ENCODE results near the gene ANG. TPM values are rescaled to one million over a fixed set of nuclear protein-coding genes. Genes with fewer than 3 reads are reported as not detected.

The ANG gene
- total RNA-seq, 1 donor from 2014 or later, result not detected

- Mint-ChIP-seq H3K27ac (no peak overlapping the region), H3K27me3 (no peaks in the 10 kb centered on the region)
- no peak for ATAC-seq (ENCODE audit: low read depth)
Observed at GRCh38 chr14:20687362-20688166, 1.0 kb upstream of the ANG start.

GRCh38 chr14:20690848-20691640, 2.5 kb downstream of the ANG start:
- DNase-seq (no peak), ATAC-seq (ENCODE audit: low read depth) (peak; percentile 96)
- Mint-ChIP-seq H3K36me3 (ENCODE audit: low read depth) (no peaks in the 10 kb centered on the region), H3K27ac (no peak overlapping the region), H3K27me3 (no peaks in the 10 kb centered on the region), H3K4me1 (peaks cover 5% of the 10 kb centered on the region), H3K4me3 (no peak overlapping the region), H3K9me3 (no peaks in the 10 kb centered on the region)
- peak; percentile 89 for TF ChIP-seq CTCF (IDR thresholded peaks at IDR 0.05)
- ChIA-PET CTCF (interaction anchor here (0.8 to 4.9 kb wide), 27 partner anchors 8 to 363 kb away, joined by 3 to 83 read pairs (median 6); no protein-coding TSS in a partner anchor), POLR2A (interaction anchor here (0.5 to 2.6 kb wide), 6 partner anchors 10 to 348 kb away, joined by 3 to 22 read pairs (median 4); partner anchors contain the start of genes PARP2 and PNP)
- intact Hi-C loops (cut with micrococcal nuclease), result loop anchor here (1.0 kb wide), 6 partner anchors 8 to 364 kb away; no protein-coding TSS in a partner anchor

More at GRCh38 chr14:20687362-20688166, 1.0 kb upstream of the ANG start:
- ChIA-PET POLR2A (interaction anchor here (0.6 to 7.3 kb wide), 3 partner anchors 25 to 75 kb away, joined by 3 to 76 read pairs (median 3); no protein-coding TSS in a partner anchor), CTCF (interaction anchor here (8.0 kb wide), 1 partner anchor 24 kb away, joined by 95 read pairs; no protein-coding TSS in a partner anchor)
- no peak for TF ChIP-seq CTCF (IDR thresholded peaks at IDR 0.05)
- H3K9me3 Mint-ChIP-seq, result no peaks in the 10 kb centered on the region
- no peak overlapping the region for H3K4me3 Mint-ChIP-seq
- no peak for DNase-seq
- no peaks in the 10 kb centered on the region for H3K36me3 Mint-ChIP-seq (ENCODE audit: low read depth)
- intact Hi-C loops (cut with micrococcal nuclease), result no loop called here
- H3K4me1 Mint-ChIP-seq, result peaks cover 14% of the 10 kb centered on the region

GRCh38 chr14:20692116-20692751, 3.7 kb downstream of the ANG start:
- ATAC-seq (ENCODE audit: low read depth) (no peak), DNase-seq (no peak)
- Mint-ChIP-seq H3K9me3 (no peaks in the 10 kb centered on the region), H3K36me3 (ENCODE audit: low read depth) (no peaks in the 10 kb centered on the region), H3K4me1 (peaks cover 5% of the 10 kb centered on the region), H3K27ac (no peak overlapping the region), H3K27me3 (no peaks in the 10 kb centered on the region), H3K4me3 (no peak overlapping the region)
- intact Hi-C loops (cut with micrococcal nuclease), result no loop called here
- TF ChIP-seq CTCF (IDR thresholded peaks at IDR 0.05), result no peak
- ChIA-PET POLR2A (interaction anchor here (0.5 to 2.6 kb wide), 6 partner anchors 8 to 349 kb away, joined by 3 to 22 read pairs (median 4); partner anchors contain the start of genes PARP2 and RNASE4), CTCF (interaction anchor here (0.6 to 4.9 kb wide), 15 partner anchors 8 to 364 kb away, joined by 3 to 83 read pairs (median 12); no protein-coding TSS in a partner anchor)

- H3K36me3 Mint-ChIP-seq (ENCODE audit: low read depth), result no peaks in the 10 kb centered on the region
- DNase-seq, result no peak
- no peak for ATAC-seq (ENCODE audit: low read depth)
- no peaks in the 10 kb centered on the region for H3K27me3 Mint-ChIP-seq
- no peak for TF ChIP-seq CTCF (IDR thresholded peaks at IDR 0.05)
- intact Hi-C loops (cut with micrococcal nuclease), result loop anchor here (1.0 kb wide), 4 partner anchors 62 to 275 kb away; no protein-coding TSS in a partner anchor
- CTCF ChIA-PET, result interaction anchor here (0.7 to 5.8 kb wide), 16 partner anchors 11 to 274 kb away, joined by 3 to 76 read pairs (median 10); no protein-coding TSS in a partner anchor
- no peak overlapping the region for H3K27ac Mint-ChIP-seq
- peaks cover 4% of the 10 kb centered on the region for H3K4me1 Mint-ChIP-seq
- peaks cover 3% of the 10 kb centered on the region for H3K9me3 Mint-ChIP-seq
- no peak overlapping the region for H3K4me3 Mint-ChIP-seq
- POLR2A ChIA-PET, result interaction anchor here (0.6 kb wide), 1 partner anchor 688 kb away, joined by 6 read pairs; no protein-coding TSS in a partner anchor
Observed at GRCh38 chr14:20696764-20697163, 8.2 kb downstream of the ANG start.

Measured in activated B cell treated with CpG ODN at 0.5 μM for 24 hours (primary cell).